ENCODE data around the gene PRPF40B.
A peak's percentile ranks its signal among the peaks of the same experiment; 100 is the strongest.

Gene PRPF40B

GRCh38 chr12:49623142-49623904 is at the start of gene PRPF40B:
PRPF40B (plus strand) TSS chr12:49623561; CDS start chr12:49623591, 30 bp downstream.
- H3K9me3 ChIP-seq (ENCODE audit: severe bottlenecking), result no peaks in the 10 kb centered on the region
- peak within 1 kb of the TSS; percentile 45 for H3K27ac ChIP-seq
- H3K4me3 ChIP-seq (ENCODE audit: low read depth, low read length), result peak within 1 kb of the TSS; percentile 61
- TF ChIP-seq, protein P1, sequence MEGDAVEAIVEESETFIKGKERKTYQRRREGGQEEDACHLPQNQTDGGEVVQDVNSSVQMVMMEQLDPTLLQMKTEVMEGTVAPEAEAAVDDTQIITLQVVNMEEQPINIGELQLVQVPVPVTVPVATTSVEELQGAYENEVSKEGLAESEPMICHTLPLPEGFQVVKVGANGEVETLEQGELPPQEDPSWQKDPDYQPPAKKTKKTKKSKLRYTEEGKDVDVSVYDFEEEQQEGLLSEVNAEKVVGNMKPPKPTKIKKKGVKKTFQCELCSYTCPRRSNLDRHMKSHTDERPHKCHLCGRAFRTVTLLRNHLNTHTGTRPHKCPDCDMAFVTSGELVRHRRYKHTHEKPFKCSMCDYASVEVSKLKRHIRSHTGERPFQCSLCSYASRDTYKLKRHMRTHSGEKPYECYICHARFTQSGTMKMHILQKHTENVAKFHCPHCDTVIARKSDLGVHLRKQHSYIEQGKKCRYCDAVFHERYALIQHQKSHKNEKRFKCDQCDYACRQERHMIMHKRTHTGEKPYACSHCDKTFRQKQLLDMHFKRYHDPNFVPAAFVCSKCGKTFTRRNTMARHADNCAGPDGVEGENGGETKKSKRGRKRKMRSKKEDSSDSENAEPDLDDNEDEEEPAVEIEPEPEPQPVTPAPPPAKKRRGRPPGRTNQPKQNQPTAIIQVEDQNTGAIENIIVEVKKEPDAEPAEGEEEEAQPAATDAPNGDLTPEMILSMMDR (IDR thresholded peaks at IDR 0.05; ENCODE audit: low read depth, low read length), result peak; percentile 57
- peak; percentile 89 for DNase-seq
- no peaks in the 10 kb centered on the region for H3K27me3 ChIP-seq (ENCODE audit: insufficient read depth, low read depth, severe bottlenecking)
- no peaks in the 10 kb centered on the region for H3K36me3 ChIP-seq

DNA sequence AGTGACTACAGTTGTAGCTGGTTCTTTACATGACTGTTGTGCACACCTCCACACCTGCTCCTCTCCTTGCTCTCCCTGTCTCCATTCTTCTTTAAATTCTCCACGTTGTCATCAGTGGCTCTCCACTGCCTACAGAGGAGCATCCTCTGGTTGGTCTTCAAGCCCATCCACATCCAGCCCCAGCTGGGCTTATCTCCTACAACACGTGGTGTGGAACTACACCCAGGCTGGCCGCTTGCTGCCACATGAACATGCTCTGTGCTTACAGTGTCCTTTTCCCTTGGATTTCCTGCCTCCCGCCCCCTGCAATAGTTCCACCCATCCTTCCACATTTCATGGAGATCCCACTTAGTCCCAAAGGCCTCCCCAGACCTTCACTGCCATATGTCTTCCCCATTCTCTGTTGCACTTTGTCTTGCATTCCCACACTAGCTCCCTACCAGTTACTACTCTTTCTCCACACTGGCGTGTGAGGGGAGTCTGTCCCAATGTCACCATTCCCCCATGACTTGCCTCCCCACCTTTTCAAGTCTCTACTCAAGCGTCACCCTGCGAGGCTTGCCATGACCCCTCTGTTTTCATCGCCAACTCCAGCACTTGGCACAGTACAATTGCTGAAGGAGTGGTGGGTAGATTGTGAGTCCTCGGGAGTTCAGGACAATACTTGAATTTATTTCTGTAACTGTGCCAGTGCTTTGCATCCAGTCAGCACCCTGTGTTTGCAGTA is 45.6 kb upstream of the PRPF40B start:
- Histone ChIP-seq H3K27ac (peak overlapping the region; percentile 92), H3K9me3 (ENCODE audit: severe bottlenecking) (no peaks in the 10 kb centered on the region), H3K27me3 (ENCODE audit: insufficient read depth, low read depth, severe bottlenecking) (no peaks in the 10 kb centered on the region), H3K4me3 (ENCODE audit: low read depth, low read length) (no peak overlapping the region), H3K36me3 (peaks cover 20% of the 10 kb centered on the region)
- TF ChIP-seq, protein P1 (IDR thresholded peaks at IDR 0.05; ENCODE audit: low read depth, low read length), result no peak
- DNase-seq, result no peak

- no peaks in the 10 kb centered on the region for H3K9me3 ChIP-seq (ENCODE audit: severe bottlenecking)
- DNase-seq, result peak; percentile 93
- peaks cover 13% of the 10 kb centered on the region for H3K36me3 ChIP-seq
- TF ChIP-seq, protein P1 (IDR thresholded peaks at IDR 0.05; ENCODE audit: low read depth, low read length), result no peak
- H3K27me3 ChIP-seq (ENCODE audit: insufficient read depth, low read depth, severe bottlenecking), result no peaks in the 10 kb centered on the region
- H3K4me3 ChIP-seq (ENCODE audit: low read depth, low read length), result peak overlapping the region; percentile 33
- peak overlapping the region; percentile 92 for H3K27ac ChIP-seq
Measured at GRCh38 chr12:49578471-49579112, 44.8 kb upstream of the PRPF40B start.

DNA sequence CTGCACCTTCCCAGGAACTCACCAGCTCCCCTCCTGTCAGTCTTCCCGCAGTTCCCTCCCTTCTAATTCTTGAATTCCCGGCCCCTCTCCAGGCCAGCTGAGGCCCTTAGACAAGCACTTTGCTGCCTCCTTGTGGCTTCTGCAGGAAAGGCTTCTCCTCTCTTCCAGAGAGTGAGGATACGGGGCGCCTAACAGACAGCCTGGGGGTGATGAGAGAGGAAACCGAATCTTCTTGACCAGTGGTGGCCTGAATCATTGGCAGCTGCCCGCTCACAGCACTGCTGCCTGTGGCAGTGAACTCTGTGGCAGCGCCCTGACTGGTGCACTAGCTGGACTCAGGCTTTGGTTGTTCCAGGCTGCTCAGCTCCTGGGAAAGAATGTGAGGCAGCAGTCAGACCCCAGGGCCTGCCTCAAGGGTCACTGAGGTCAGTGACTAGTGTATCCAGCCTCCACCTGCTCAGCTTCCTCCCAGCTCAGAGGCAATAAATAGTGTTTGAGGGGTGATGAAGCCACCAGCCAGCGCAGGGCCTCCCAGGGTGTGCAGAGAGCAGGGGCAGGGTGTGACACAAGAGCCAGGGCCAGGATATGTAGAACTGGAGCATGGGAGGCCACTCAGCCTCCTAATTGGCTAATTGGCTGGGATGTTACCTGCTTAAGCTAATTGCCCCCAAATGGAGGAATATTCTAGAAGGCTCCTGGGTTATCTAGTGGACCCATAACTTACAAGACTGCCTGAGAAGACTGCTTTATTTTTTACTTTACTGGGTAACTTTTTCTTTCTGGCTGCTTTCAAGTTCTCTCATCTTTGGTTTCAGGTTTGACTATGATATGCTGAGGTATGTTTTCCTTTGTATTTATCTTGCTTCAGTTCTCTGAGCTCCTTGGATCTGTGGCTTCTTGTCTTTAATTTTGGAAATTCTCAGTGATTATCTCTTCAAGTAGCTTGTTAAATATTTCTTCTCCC is 42.5 kb upstream of the PRPF40B start:
- H3K27ac ChIP-seq, result no peak overlapping the region
- H3K4me3 ChIP-seq (ENCODE audit: low read depth, low read length), result no peak overlapping the region
- H3K9me3 ChIP-seq (ENCODE audit: severe bottlenecking), result no peaks in the 10 kb centered on the region
- DNase-seq, result peak; percentile 92
- H3K36me3 ChIP-seq, result peaks cover 3% of the 10 kb centered on the region
- no peaks in the 10 kb centered on the region for H3K27me3 ChIP-seq (ENCODE audit: insufficient read depth, low read depth, severe bottlenecking)
- TF ChIP-seq, protein P1 (IDR thresholded peaks at IDR 0.05; ENCODE audit: low read depth, low read length), result peak; percentile 85

DNA sequence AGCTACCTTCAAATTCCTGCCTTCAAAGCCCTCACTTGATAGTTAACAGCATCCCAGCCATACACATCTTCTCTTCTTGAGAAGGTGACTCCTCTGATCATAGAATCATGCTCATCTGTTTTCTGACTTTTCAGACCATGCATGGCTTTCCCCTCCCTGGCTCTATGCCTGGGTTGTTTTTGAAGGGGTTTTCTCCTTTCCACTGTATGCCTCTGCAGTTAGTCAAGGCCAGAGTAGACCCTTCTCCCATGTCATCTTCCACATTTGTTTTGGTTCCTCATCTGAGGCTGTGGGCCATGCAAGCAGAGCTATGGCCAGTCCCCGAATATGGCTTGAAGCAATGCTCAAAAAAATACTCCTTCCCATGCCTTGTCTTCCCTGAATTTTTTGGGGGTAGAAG is 41.2 kb upstream of the PRPF40B start:
- Histone ChIP-seq H3K9me3 (ENCODE audit: severe bottlenecking) (no peaks in the 10 kb centered on the region), H3K27ac (no peak overlapping the region), H3K4me3 (ENCODE audit: low read depth, low read length) (no peak overlapping the region), H3K36me3 (no peaks in the 10 kb centered on the region; the same call in none of the 2 replicates), H3K27me3 (ENCODE audit: insufficient read depth, low read depth, severe bottlenecking) (no peaks in the 10 kb centered on the region)
- DNase-seq, result no peak
- TF ChIP-seq, protein P1 (IDR thresholded peaks at IDR 0.05; ENCODE audit: low read depth, low read length), result no peak

Data from WERI-Rb-1 (cell line).